Stomach (tissue), 4 donors: ENCODE measurements around the gene GALNT2.

Source experiments
- POLR2A ChIP-seq, 4 donors: fragments of 450-650 bp; IDR thresholded peaks; one replicate each; pipeline ENCODE4 v1.6.1; 2016; ENCODE audit warnings: antibody characterized with exemption in 4 of 4, control low read depth in 2 of 4, mild to moderate bottlenecking in 1 of 4, moderate library complexity in 1 of 4
- POLR2AphosphoS5 ChIP-seq, 3 donors: sonication (generic); formaldehyde crosslinking; IDR thresholded peaks; one replicate each; pipeline ENCODE4 v1.6.1; 2016; ENCODE audit warnings: antibody characterized with exemption in 3 of 3
- TF ChIP-seq, protein P1 (sequence below), 7 experiments: fragments of 450-650 bp in 4 of 7; fragments of 200-600 bp in 3 of 7; sonication (generic) in 3 of 7; IDR thresholded peaks; one replicate each; pipeline ENCODE4 v1.5.1; 2016 to 2019; ENCODE audit warnings: antibody characterized with exemption in 7 of 7, control low read depth in 2 of 7, mild to moderate bottlenecking in 1 of 7

DNA sequence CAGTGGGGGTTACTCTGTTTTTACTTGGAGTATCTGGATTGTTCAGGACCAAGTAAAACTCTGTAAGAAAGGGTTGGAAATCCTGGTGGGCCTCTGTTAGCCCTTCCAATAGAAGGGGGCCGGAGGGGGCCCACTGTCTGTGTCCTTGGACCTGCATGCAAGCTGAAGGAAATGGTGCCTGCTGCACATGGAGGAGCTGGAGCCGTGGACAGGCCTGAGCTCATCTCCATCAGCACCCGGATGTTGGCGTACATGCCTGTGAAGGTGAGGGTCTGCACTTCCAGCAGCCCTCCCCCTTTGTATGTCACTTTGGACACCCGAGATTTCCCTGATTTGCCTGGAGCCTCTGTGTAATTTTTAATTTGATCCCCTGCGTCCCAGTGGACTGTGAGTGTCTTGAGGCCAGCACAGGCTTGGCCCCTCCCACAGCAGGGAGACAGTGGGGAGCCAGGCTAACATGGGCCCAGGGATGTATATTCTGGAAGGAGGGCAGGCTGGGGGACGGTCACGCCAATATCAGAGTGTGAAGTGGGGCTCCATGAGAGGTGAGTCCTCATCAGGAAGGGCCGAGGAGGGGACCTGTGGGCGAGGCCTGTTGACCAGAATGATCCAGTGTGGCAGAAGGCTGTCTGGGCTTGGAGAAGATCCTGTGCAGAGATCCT lies 16.8 kb downstream of the GALNT2 start:
- TF ChIP-seq, protein P1, sequence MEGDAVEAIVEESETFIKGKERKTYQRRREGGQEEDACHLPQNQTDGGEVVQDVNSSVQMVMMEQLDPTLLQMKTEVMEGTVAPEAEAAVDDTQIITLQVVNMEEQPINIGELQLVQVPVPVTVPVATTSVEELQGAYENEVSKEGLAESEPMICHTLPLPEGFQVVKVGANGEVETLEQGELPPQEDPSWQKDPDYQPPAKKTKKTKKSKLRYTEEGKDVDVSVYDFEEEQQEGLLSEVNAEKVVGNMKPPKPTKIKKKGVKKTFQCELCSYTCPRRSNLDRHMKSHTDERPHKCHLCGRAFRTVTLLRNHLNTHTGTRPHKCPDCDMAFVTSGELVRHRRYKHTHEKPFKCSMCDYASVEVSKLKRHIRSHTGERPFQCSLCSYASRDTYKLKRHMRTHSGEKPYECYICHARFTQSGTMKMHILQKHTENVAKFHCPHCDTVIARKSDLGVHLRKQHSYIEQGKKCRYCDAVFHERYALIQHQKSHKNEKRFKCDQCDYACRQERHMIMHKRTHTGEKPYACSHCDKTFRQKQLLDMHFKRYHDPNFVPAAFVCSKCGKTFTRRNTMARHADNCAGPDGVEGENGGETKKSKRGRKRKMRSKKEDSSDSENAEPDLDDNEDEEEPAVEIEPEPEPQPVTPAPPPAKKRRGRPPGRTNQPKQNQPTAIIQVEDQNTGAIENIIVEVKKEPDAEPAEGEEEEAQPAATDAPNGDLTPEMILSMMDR (IDR thresholded peaks at IDR 0.05), result no peak
- TF ChIP-seq POLR2AphosphoS5 (IDR thresholded peaks at IDR 0.05) (no peak), POLR2A (IDR thresholded peaks at IDR 0.05) (no peak)
